RWPE2 (cell line): Measurements from ENCODE around the gene BRME1.

Experiments
- ATAC-seq: fragments of 200-7000 bp; cut with Tn5 transposase; 3 replicates; pipeline ENCODE4 v1.9.1; 2021; ENCODE audit warnings: low read depth
- DNase-seq: peaks from one replicate; pipeline ENCODE4 v3.0.0-alpha.2; 2020; ENCODE audit warnings: low spot score
- H3K27ac ChIP-seq: fragments of 450-650 bp; 2 replicates; pipeline ENCODE4 v1.5.1; 2017; ENCODE audit warnings: mild to moderate bottlenecking; ENCODE audit not compliant: poor library complexity, severe bottlenecking
- H3K27me3 ChIP-seq: fragments of 250-450 bp; sonication (Bioruptor Pico); 2 replicates; pipeline ENCODE4 v1.5.1; 2021; ENCODE audit warnings: mild to moderate bottlenecking, moderate library complexity; ENCODE audit not compliant: insufficient read depth, poor library complexity, severe bottlenecking
- H3K36me3 ChIP-seq: fragments of 250-450 bp; sonication (Bioruptor Pico); 2 replicates; pipeline ENCODE4 v1.5.1; 2020; ENCODE audit warnings: low read depth, mild to moderate bottlenecking, moderate library complexity
- H3K4me1 ChIP-seq: fragments of 250-450 bp; sonication (Bioruptor Pico); 2 replicates; pipeline ENCODE4 v1.5.1; 2021; ENCODE audit warnings: mild to moderate bottlenecking, moderate library complexity; ENCODE audit not compliant: insufficient read depth, poor library complexity, severe bottlenecking
- H3K4me3 ChIP-seq: fragments of 250-450 bp; sonication (Bioruptor Pico); 2 replicates; pipeline ENCODE4 v1.5.1; 2021; ENCODE audit warnings: mild to moderate bottlenecking, moderate library complexity; ENCODE audit not compliant: severe bottlenecking
- H3K9me3 ChIP-seq: fragments of 250-450 bp; sonication (Bioruptor Pico); 2 replicates; pipeline ENCODE4 v1.5.1; 2021; ENCODE audit warnings: mild to moderate bottlenecking, moderate library complexity; ENCODE audit not compliant: severe bottlenecking
- CTCF ChIP-seq: fragments of 450-650 bp; IDR thresholded peaks from one replicate; pipeline ENCODE4 v1.5.1; 2017; ENCODE audit warnings: mild to moderate bottlenecking, moderate library complexity; ENCODE audit not compliant: poor library complexity, severe bottlenecking

Gene BRME1

GRCh38 chr19:13920524-13920923 is 14.6 kb upstream of the BRME1 start:
- no peaks in the 10 kb centered on the region for H3K27me3 ChIP-seq
- H3K9me3 ChIP-seq: no peaks in the 10 kb centered on the region
- H3K4me1 ChIP-seq: no peaks in the 10 kb centered on the region
- no peak overlapping the region for H3K27ac ChIP-seq
- H3K36me3 ChIP-seq: peaks cover 63% of the 10 kb centered on the region
- DNase-seq: no peak
- no peak for ATAC-seq
- no peak overlapping the region for H3K4me3 ChIP-seq
- no peak for TF ChIP-seq CTCF

GRCh38 chr19:13918726-13919411 is 13.0 kb upstream of the BRME1 start:
- H3K27me3 ChIP-seq: no peaks in the 10 kb centered on the region
- H3K4me3 ChIP-seq: no peak overlapping the region
- TF ChIP-seq CTCF: no peak
- H3K4me1 ChIP-seq: no peaks in the 10 kb centered on the region
- no peaks in the 10 kb centered on the region for H3K9me3 ChIP-seq
- peaks cover 72% of the 10 kb centered on the region for H3K36me3 ChIP-seq
- DNase-seq (no peak), ATAC-seq (no peak)
- H3K27ac ChIP-seq: no peak overlapping the region

GRCh38 chr19:13917888-13918406 is 12.0 kb upstream of the BRME1 start:
- no peak overlapping the region for H3K27ac ChIP-seq
- peaks cover 76% of the 10 kb centered on the region for H3K36me3 ChIP-seq
- no peak for TF ChIP-seq CTCF

GRCh38 chr19:13914777-13915176 is 8.9 kb upstream of the BRME1 start:
- Histone ChIP-seq H3K9me3 (no peaks in the 10 kb centered on the region), H3K36me3 (peaks cover 67% of the 10 kb centered on the region), H3K27me3 (no peaks in the 10 kb centered on the region), H3K4me1 (no peaks in the 10 kb centered on the region), H3K27ac (no peak overlapping the region), H3K4me3 (no peak overlapping the region)
- no peak for TF ChIP-seq CTCF
- no peak for DNase-seq
- no peak for ATAC-seq

More at GRCh38 chr19:13917888-13918406, 12.0 kb upstream of the BRME1 start:
- H3K27me3 ChIP-seq: no peaks in the 10 kb centered on the region
- H3K9me3 ChIP-seq: no peaks in the 10 kb centered on the region
- DNase-seq (no peak), ATAC-seq (no peak)
- no peaks in the 10 kb centered on the region for H3K4me1 ChIP-seq
- no peak overlapping the region for H3K4me3 ChIP-seq

- H3K36me3 ChIP-seq: peaks cover 62% of the 10 kb centered on the region
- H3K27ac ChIP-seq: no peak overlapping the region
- H3K4me1 ChIP-seq: no peaks in the 10 kb centered on the region
- TF ChIP-seq CTCF: no peak
- H3K4me3 ChIP-seq: no peak overlapping the region
- ATAC-seq: no peak
- DNase-seq: no peak
- H3K27me3 ChIP-seq: no peaks in the 10 kb centered on the region
- H3K9me3 ChIP-seq: no peaks in the 10 kb centered on the region
These were observed 7.4 kb upstream of the BRME1 start for GRCh38 chr19:13913352-13913751.
